Left ventricle myocardium inferior (tissue), 1 donor: ENCODE results near the gene MRPL53. TPM values are rescaled to one million over a fixed set of nuclear protein-coding genes. Genes with fewer than 3 reads are reported as not detected.

Source experiments
- DNase-seq: peaks from one replicate; pipeline ENCODE4 v3.0.0-alpha.2; 2020
- H3K27ac ChIP-seq: fragments of 200-600 bp; replicated peaks from 2 replicates; pipeline ENCODE4 v1.8.0; 2021
- H3K27me3 ChIP-seq: fragments of 200-600 bp; 2 replicates; pipeline ENCODE4 v1.8.0; 2021; ENCODE audit warnings: low read depth
- H3K36me3 ChIP-seq: fragments of 200-600 bp; 2 replicates; pipeline ENCODE4 v1.8.0; 2021
- H3K4me1 ChIP-seq: fragments of 200-600 bp; 2 replicates; pipeline ENCODE4 v1.8.0; 2021
- H3K4me3 ChIP-seq: fragments of 200-600 bp; 2 replicates; pipeline ENCODE4 v1.8.0; 2021; ENCODE audit warnings: mild to moderate bottlenecking, moderate library complexity
- H3K9me3 ChIP-seq: fragments of 200-600 bp; replicated peaks from 2 replicates; pipeline ENCODE4 v1.8.0; 2021
- intact Hi-C: fragments of 100-400 bp; cut with micrococcal nuclease; formaldehyde crosslinking; loops from one replicate; pipeline ENCODE4 v1.11.0; 2022
- total RNA-seq: library from RNA; stranded (reverse); fragmentation: NEBNext Ultra II Directional; extraction: Animal tissue kit (Norgen Biotek cat#: 25700); gene quantifications from one replicate; pipeline ENCODE4 v1.2.1, GENCODE V29; 2021
- TF ChIP-seq, protein P1 (sequence below): fragments of 200-600 bp; IDR thresholded peaks from 2 replicates; pipeline ENCODE4 v1.8.0; 2021; ENCODE audit warnings: antibody characterized with exemption, mild to moderate bottlenecking, borderline replicate concordance
- donor health status: DM: no; HTN: yes; CAD: no; lungs with severe emphysema.

MRPL53 gene
- total RNA-seq, 1 donor from 2014 or later, result 176 TPM

DNA sequence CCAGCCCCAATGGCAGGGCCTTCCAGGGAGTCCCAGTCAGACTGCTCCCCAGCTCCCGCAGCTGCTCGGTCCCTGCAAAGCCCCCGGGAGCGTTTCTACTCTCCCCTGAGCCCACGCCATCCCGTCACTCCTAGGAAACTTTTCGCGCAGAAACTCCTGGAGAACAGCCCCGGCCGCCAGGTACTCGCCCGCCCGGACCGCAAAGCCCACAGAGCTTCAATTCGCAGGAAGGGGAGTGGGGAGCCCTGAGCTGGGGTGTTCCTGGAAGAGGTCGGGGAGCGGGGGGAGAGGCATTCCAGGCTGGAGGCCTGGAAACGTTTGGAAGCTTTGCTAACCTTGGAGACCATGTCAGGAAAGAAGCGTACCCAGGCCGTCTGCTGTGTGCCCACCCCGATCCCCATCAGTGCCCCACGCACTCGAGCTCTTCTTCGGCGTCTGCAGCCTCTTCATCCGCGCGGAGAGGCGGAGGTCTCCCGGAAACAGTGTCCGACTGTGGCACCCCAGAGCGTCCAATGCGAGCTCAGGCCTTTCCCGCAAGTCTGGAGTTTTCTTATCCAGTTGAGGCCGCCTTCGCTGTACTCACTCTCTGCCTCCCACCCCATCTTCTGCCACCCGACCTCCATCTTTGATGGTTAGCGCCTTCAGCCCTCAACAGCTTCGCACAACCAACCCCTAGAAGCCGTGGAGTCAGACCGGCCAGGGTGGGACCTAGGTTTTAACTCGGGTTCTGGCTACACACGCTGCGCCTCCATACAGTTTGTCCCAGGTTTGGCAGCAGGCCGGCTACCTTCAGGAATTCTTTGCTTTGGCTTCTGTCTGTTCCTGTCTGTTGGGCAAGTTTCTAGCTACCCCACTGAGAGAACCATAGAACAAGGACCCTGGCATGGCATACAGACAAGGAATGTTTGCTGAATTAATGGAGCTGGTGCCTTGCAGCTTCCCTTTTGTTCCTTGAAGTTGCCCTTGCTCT lies 31.3 kb upstream of the MRPL53 start:
- H3K27ac ChIP-seq, result peak overlapping the region; percentile 93

DNA sequence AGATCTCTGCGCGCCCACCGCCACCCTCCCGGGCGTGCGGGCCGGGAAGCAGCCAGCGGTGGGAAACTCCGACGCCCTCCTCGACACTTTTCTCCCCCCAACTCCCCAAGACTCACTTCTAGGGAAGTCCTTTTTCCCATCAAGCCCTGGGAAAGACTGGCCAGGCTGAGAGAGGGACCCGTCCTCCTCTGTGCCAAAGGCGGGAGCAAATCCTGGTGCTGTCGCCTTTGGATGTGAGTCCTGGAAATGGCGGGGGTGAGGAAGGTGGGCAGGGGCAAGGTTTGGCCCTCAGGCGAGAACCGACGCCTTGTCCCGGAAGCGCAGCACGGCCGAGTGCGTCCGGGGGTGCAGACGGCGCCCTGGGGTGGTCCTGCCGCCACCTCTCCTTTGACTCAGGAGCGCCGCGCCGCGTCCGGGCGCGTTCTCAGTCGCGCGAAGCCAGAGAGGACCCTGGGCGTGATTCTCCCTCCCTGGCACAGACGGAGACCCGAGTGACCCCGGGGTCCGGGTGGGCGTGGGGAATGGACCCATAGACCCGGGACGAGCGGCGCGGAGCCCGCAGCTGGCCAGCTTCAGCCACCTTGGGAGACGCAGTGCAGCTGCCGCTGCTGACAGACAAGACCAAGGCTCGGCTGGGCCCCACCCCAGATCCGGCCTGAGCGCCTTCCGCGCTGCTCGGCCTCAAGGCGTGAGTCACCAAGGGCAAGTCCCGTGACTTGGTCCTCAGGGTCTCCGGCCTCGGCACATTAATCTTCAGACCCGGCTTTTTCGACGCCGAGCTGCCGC lies 30.4 kb upstream of the MRPL53 start:
- intact Hi-C loops, result no loop called here
- Histone ChIP-seq H3K4me1 (peaks cover 81% of the 10 kb centered on the region), H3K27ac (peak overlapping the region; percentile 93), H3K9me3 (no peaks in the 10 kb centered on the region), H3K27me3 (peaks cover 87% of the 10 kb centered on the region), H3K4me3 (peak overlapping the region; percentile 80), H3K36me3 (peaks cover 21% of the 10 kb centered on the region)
- TF ChIP-seq, protein P1, sequence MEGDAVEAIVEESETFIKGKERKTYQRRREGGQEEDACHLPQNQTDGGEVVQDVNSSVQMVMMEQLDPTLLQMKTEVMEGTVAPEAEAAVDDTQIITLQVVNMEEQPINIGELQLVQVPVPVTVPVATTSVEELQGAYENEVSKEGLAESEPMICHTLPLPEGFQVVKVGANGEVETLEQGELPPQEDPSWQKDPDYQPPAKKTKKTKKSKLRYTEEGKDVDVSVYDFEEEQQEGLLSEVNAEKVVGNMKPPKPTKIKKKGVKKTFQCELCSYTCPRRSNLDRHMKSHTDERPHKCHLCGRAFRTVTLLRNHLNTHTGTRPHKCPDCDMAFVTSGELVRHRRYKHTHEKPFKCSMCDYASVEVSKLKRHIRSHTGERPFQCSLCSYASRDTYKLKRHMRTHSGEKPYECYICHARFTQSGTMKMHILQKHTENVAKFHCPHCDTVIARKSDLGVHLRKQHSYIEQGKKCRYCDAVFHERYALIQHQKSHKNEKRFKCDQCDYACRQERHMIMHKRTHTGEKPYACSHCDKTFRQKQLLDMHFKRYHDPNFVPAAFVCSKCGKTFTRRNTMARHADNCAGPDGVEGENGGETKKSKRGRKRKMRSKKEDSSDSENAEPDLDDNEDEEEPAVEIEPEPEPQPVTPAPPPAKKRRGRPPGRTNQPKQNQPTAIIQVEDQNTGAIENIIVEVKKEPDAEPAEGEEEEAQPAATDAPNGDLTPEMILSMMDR, result peak; percentile 35
- peak; percentile 87 for DNase-seq

More for the DNA sequence above, 31.3 kb upstream of the MRPL53 start:
- no peak for DNase-seq
- Histone ChIP-seq H3K27me3 (peaks cover 83% of the 10 kb centered on the region), H3K4me1 (peaks cover 78% of the 10 kb centered on the region), H3K4me3 (peak overlapping the region; percentile 80), H3K9me3 (no peaks in the 10 kb centered on the region), H3K36me3 (peaks cover 21% of the 10 kb centered on the region)
- TF ChIP-seq, protein P1, result no peak
- intact Hi-C loops, result no loop called here

DNA sequence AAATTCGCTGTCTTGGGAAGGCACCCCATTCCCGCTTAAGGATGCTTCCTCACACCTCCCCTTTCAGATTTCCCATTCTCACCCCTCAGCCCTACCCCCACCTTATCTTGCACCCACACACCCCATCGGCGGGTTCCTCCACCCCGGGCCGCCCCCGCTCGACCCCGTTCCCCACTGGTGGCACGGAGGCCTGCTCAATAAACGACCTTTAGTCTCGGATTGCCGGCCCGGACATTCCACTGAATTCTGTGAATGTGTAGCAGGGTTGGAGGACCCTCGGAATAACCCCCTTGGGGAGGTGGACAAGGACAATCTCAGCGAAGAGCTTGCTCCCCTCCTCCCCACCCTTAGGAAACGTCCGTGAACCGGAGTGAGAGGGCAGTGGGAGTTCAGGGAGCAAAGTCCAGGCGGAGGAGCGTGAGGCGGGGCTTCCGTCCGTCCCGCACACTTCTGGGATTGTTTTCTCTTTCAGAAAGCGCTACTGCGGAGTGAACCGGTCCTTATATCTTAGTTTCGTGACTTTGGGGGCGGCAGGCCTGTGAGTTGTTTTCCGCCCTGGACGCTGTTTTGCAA lies 29.8 kb upstream of the MRPL53 start:
- no peak for DNase-seq
- peaks cover 21% of the 10 kb centered on the region for H3K36me3 ChIP-seq
- intact Hi-C loops, result no loop called here
- TF ChIP-seq, protein P1, result no peak
- H3K27ac ChIP-seq, result peak overlapping the region; percentile 93
- peaks cover 94% of the 10 kb centered on the region for H3K27me3 ChIP-seq
- H3K9me3 ChIP-seq, result no peaks in the 10 kb centered on the region
- peak overlapping the region; percentile 80 for H3K4me3 ChIP-seq
- peaks cover 82% of the 10 kb centered on the region for H3K4me1 ChIP-seq

DNA sequence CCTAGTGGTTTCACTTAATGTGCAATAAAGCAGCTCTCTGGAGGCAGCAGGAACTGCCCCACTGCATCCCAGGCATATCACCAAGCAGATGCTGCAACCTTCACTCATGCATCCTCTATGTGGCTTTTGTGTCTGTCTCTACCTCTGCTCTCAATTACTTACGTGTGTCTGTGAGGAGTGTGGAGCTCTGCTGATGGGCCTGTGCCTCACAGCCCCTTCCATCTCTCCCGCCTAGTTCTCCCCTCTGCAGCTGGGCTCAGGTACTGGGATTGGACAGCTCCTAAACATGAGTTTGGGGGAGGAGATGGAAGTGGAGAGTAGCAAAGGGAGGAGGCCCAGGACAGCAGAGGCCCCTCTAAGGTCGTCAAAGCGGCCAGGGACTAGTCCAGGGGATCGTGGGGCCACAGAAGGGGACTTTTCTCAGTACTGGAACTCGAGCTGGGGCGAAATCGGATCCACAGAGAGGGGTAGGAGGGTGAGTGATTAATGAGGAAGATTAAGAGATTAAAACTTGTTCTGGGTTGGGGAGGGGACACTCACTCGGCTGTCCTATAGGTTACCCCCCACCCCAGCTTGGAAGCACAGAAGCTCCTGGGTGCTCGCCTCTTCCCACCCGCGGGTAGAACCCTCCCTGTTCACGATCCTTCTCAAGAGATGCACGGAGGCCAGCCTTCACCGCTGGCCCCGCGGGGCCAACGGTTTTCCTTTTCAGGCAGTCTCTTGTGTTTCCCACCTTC lies 29.0 kb upstream of the MRPL53 start:
- Histone ChIP-seq H3K4me1 (peaks cover 75% of the 10 kb centered on the region), H3K9me3 (no peaks in the 10 kb centered on the region), H3K36me3 (peaks cover 21% of the 10 kb centered on the region), H3K27me3 (peaks cover 99% of the 10 kb centered on the region), H3K4me3 (peak overlapping the region; percentile 80), H3K27ac (no peak overlapping the region)
- TF ChIP-seq, protein P1, result no peak
- DNase-seq, result no peak
- intact Hi-C loops, result no loop called here

DNA sequence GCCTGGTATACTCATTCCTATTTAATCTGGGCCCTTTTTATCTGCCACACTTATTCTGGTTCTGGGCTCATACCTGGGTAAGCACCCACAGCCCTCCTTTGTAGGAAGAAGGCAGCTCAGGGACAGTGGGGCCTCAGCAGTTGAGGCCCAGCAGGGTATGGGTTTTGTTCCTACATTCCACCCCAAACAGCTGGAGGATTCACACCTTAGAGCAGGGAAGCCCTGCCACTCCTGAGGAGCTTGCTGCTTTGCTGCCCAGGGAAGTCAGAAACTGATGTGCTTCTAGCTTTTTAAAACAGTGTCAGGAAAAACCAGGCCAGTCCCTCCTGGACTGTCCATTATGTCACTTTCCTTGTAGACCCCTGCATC lies 28.1 kb upstream of the MRPL53 start:
- Histone ChIP-seq H3K9me3 (no peaks in the 10 kb centered on the region), H3K4me3 (no peak overlapping the region), H3K27ac (no peak overlapping the region), H3K27me3 (peaks cover 90% of the 10 kb centered on the region), H3K36me3 (peaks cover 13% of the 10 kb centered on the region), H3K4me1 (peaks cover 65% of the 10 kb centered on the region)
- no peak for DNase-seq
- TF ChIP-seq, protein P1, result no peak
- intact Hi-C loops, result no loop called here
